GM19372 (cell line): ENCODE results near the gene ARAP1.
A peak's percentile ranks its signal among the peaks of the same experiment; 100 is the strongest.

Experiments used
- ATAC-seq: cut with Tn5 transposase; IDR thresholded peaks from one replicate; pipeline ENCODE4 v1.9.1; 2021; ENCODE audit warnings: mild to moderate bottlenecking, low read depth, moderate library complexity; ENCODE audit not compliant: unreplicated experiment

Gene ARAP1

GRCh38 chr11:72671152-72672099, 80.8 kb downstream of the ARAP1 start:
- no peak for ATAC-seq

DNA sequence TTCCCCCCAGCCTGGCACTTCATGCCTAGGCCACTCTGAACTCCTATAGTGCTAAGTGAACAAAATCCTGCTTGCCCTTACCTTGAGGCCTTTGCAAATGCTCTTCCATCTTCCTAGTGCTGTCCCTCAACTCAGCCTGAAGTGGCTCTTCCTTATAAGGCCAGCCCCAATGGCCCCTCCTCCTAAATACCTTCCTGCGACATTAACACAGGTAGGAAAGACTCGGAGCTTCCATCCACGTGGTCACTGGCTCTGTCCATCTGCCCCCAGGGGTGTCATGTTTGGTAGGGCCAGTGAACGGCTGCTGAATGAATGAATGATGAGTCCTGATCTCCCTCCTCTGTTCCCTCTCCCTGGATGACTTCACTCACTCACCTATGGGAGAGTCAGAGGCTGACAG, 82.2 kb downstream of the ARAP1 start:
- no peak for ATAC-seq

DNA sequence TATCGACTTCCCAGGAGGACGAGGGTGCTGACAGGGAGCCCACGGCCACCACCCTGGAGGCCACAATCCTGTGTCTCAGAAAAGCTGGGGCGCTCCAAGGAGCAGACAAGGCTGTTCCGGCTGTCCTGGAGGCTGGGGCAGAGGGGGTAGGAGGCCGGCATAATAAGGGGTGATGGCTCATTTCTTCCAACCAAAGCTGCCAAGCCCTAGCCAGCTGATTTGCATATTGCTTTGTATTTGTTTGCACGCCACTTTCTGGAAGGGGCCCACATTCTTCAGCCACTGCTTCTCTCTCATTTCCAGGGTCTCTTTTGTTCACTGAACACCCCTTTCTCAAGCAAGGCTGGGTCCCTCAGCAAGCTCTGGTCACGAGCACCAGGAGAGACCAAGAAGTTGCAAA, 82.7 kb downstream of the ARAP1 start:
- no peak for ATAC-seq

- peak; percentile 96 for ATAC-seq
Measured at GRCh38 chr11:72668629-72669347, 83.4 kb downstream of the ARAP1 start.

DNA sequence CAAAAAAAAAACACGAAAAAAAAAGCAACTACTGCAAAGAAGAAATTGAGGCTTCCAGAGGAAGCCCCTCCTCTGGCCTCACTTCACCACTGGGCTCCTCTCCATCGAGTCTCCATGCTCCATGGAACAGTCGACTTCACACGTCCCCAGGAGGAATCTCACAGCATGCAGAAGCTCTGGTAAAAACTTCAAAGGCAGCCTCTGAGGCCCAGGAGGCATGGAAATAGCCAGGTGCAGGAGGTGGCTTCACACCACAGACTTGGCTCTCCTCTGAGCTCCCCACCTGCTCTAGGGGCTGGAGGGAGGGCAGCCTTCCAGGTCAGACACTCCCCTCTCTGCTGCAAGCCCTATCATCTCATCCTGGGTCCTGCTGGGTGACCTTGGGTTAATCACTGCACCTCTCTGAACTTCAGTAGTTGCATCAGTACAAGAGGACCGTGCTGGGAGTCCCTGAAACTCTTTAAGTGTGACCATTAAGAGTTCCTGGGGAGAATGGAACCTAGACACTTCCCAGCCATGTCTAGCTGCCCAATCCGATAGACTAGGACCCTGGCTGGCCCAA, 86.2 kb downstream of the ARAP1 start:
- ATAC-seq: no peak

DNA sequence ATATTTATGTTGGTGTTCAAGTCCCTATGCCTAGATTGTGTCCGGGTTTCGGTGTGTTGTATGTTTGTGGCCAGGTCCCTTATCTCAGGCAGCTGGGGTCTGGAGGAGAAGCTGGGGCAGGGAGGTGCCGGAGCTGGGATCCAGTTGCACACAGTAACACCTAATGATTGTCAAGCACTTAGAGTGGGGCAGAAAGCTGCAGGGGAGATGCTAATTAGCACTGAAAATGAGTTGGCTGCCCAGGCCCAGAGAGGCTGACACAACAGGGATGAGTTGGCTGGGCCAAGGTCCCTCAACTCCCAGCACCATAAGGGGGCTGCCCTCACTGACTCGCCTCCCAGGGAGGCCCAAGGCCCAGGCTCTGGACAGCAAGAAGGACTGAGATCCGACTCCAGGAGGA, 90.2 kb downstream of the ARAP1 start:
- ATAC-seq: no peak

DNA sequence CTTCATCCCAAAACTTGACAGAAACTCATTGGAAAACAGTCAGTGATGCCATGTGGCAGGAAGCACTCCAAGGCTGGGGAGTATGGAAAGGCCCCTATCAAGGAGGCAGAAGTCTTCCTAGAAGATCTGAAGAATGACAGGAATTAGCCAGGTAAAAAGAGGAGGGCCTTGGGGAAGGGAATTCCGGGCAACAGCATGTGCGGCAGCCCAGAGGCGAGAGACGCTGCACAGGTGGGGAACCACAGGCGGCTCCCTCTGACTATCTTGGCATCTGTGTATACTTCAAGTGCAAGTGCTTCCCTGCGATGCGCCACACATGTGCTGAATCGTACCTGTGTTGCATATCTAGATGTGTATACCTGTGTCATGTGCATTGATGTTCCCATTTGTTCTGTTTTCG, 90.7 kb downstream of the ARAP1 start:
- ATAC-seq: no peak

- no peak for ATAC-seq
Measured at GRCh38 chr11:72658989-72659640, 93.1 kb downstream of the ARAP1 start.

DNA sequence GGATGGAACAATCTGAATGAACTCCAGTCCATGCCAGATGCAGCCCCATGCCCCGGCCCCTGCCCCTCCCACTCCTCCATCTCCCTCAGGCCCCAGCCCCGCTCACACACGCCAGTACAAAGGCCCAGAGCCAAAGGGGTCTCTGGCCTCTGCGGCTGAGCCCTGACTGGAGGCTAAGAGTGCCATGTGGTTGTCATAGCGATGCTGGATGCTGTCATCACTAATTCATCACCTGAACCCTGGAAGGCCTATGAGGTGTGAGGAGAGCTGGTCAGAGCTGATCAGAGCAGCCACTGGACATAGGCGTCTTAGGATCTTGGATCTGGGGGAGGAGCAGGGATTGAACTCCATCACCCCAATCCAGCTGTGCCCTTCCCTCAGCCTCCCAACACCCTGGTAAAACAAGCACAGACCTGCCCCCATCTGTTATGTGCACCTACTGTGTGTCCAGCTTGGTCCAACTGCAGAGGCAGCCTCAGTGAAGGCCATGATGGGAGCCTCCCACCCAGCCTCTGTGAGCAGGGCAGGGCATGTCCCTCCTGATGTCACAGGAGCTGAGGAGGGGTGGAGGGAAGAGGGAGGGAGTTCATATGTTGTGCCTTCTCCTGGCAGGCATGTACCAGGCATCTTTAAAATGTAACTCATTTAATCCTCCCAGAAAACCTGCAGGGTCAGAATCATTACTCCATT, 94.7 kb downstream of the ARAP1 start:
- ATAC-seq: no peak

DNA sequence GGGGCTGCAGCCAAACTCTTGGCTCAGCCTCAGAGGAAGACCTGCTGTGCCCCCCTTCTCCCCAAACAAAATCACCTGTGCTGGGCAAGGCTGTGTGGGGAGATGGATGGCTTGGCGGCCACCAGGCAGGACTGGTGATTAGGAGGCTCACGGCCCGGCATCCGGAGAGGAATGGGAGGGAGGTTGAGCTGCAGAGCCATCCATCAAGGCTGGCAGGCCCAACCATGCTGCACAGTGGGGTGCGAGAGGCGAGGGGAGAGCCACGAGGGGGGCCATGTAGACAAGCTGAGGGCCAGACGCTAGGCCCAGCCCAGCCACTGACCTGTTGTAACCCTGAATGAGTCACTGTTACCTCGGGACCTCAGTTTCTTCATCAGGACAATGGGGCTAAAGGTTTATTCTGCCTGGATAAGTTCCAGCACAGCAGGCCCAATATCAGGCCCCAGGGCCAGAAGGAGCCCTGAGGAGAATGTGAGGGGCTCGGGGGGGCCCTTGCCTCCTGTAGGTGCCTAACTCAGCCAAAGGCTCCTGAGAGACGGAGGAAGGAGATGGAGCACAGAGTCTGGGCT, 96.2 kb downstream of the ARAP1 start:
- no peak for ATAC-seq

DNA sequence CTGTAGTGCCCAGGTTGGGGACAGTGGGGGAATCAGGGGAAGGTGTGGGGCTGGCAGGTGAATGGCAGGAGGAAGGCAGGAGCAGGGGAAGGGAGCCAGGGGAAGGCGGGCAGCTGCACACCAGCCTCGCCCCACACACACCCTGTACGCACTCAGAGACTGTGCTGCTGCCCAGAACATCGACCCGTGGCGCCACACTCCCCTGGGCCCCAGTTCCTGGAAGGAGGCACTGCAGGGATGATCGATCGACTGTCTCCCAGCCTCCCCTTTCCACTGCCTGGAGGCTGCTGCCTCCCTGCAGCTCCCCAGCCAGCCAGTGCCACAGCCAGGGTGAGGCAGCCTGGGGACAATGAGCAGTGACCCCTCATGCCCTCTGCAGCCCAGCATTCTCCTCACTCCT, 97.2 kb downstream of the ARAP1 start:
- no peak for ATAC-seq

- no peak for ATAC-seq
Measured at GRCh38 chr11:72653649-72654048, 98.6 kb downstream of the ARAP1 start.

DNA sequence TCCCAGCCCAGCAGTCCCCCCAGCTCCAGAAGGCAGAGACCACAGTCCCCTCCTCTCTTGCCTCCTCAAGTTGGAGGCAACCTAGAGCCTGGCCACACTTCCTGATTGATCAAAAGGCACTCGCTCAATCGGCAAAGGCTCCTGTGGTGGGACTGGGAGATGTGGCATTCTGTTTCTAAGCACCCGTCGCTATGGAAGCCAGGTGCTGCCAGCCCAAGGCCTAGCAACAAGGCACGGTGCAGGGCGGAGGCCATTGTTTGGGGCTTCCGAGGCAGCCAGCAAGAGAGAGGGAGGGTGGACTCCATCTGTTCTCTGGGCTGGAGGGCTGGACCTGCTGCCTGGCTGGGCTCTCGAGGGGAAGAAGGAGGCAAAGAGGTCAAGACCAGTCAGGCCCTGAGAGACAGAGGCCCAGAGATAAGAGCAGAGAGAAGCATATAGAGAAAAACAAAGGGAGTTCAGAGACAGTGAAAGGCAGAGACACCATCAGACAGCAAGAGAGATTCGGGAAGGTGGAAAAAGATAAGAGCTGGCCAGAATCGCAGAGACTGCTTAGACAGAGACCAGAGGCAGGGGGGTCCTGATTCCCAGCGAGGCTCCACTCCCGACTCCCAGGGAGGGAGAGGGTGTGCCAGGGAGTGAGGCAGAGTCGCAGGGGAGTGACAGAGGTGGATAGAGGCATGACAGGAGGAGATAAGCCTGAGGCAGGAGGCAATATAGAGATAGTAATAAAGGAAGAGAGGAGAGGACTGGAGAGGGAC, 99.2 kb downstream of the ARAP1 start:
- ATAC-seq: no peak

GRCh38 chr11:72652133-72652532, 100.1 kb downstream of the ARAP1 start:
- ATAC-seq: no peak

- ATAC-seq: no peak
Measured at GRCh38 chr11:72649215-72649976, 102.8 kb downstream of the ARAP1 start.

DNA sequence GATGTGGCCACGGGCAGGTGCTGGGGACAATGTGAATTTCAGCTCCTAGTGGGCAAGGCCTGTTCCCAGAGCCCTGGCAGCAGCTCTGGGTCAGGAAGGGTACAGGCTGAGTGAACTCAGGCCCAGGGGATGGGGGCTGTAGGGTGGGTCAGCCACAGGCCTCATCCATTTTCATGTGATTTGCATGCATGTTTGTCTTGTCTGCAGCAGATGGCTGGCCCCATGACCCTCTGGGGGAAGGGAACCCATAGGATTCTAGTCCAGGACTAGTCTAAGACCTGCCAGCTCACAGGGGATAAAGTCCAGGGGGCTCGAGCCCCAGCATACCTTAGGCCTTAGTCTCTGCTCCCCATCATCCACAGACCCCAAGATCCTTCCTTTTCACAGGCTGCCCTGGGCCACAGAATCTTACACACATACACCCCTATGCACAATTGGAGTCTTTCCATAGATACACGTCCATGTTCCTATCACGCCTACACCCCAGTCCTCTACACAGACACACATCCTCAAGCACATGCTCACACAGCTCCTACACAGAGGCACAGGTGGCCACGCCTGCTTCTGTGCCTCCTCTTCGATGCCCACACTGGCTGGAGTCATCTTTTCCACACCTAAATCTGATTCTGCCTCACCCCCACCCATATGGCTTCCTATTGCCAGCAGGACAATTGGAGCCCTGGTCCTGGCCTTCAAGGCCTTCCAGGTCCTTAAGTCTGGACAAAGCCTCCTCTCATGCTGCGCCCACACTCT, 103.6 kb downstream of the ARAP1 start:
- ATAC-seq: no peak

DNA sequence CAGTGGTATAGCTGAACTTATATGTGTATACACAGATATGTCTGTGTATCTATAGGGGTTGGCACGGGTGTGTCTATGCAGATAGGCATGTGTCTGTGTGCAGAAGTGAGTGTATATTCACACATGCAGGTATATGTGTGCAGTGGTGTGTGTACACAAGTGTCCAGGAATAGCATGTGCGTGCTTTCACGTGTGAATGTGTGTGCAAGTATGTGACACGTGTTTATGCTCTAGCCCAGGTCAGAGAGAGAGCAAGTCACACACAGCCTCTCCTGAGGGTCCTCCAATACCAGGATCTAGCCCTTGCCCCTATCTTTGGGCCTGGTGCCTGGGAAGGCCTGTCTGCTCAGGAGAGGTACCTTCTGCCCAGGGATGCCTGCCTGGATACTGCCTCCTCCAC, 104.3 kb downstream of the ARAP1 start:
- no peak for ATAC-seq

GRCh38 chr11:72646472-72646871, 105.7 kb downstream of the ARAP1 start:
- no peak for ATAC-seq
